Coronary artery (tissue), 2 donors: ENCODE data around the gene PRPF18.

ENCODE experiments used
- DNase-seq: peaks from one replicate; pipeline ENCODE4 v3.0.0-alpha.2; 2017; ENCODE audit warnings: low spot score
- H3K27ac ChIP-seq, 2 donors: fragments of 200-600 bp; sonication (generic); one replicate each; pipeline ENCODE4 v1.5.1; 2016 to 2019
- H3K4me3 ChIP-seq: fragments of 200-600 bp; sonication (generic); 2 replicates; pipeline ENCODE4 v1.5.1; 2016; ENCODE audit warnings: mild to moderate bottlenecking, moderate library complexity
- CTCF ChIP-seq: fragments of 200-600 bp; sonication (generic); IDR thresholded peaks from one replicate; pipeline ENCODE4 v1.5.1; 2019; ENCODE audit warnings: antibody characterized with exemption

The PRPF18 gene

GRCh38 chr10:13587391-13587790 lies 626 bp downstream of the PRPF18 start:
- peak overlapping the region in 1 of 2 donors; percentile 60 for H3K27ac ChIP-seq
- no peak for TF ChIP-seq CTCF
- H3K4me3 ChIP-seq: peak overlapping the region; percentile 97
- DNase-seq: no peak

GRCh38 chr10:13589316-13589715 lies 2.6 kb downstream of the PRPF18 start:
- TF ChIP-seq CTCF: no peak
- Histone ChIP-seq H3K27ac (no peak overlapping the region), H3K4me3 (no peak overlapping the region)
- DNase-seq: no peak

- TF ChIP-seq CTCF: no peak
- Histone ChIP-seq H3K4me3 (no peak overlapping the region), H3K27ac (no peak overlapping the region)
- DNase-seq: no peak
These were observed 4.1 kb downstream of the PRPF18 start for GRCh38 chr10:13590886-13591285.

GRCh38 chr10:13592306-13592705 lies 5.5 kb downstream of the PRPF18 start:
- DNase-seq: no peak
- TF ChIP-seq CTCF: no peak
- H3K4me3 ChIP-seq: no peak overlapping the region
- no peak overlapping the region for H3K27ac ChIP-seq

- DNase-seq: no peak
- TF ChIP-seq CTCF: no peak
- no peak overlapping the region for H3K4me3 ChIP-seq
- H3K27ac ChIP-seq: no peak overlapping the region
These were observed 6.8 kb downstream of the PRPF18 start for GRCh38 chr10:13593535-13593934.

- no peak for DNase-seq
- no peak overlapping the region for H3K27ac ChIP-seq
- TF ChIP-seq CTCF: no peak
- no peak overlapping the region for H3K4me3 ChIP-seq
These were observed 7.9 kb downstream of the PRPF18 start for GRCh38 chr10:13594641-13595040.

GRCh38 chr10:13597909-13598308 lies 11.1 kb downstream of the PRPF18 start:
- H3K4me3 ChIP-seq: no peak overlapping the region
- no peak for TF ChIP-seq CTCF
- H3K27ac ChIP-seq: no peak overlapping the region
- DNase-seq: no peak
